Keratinocyte (primary cell): ENCODE data around the gene DLX1.

Source experiments
- EZH2 ChIP-seq: IDR thresholded peaks from one replicate; pipeline ENCODE4 v1.6.1; 2012; ENCODE audit warnings: inconsistent platforms, mild to moderate bottlenecking, low read length, moderate library complexity
- TF ChIP-seq, protein P1 (sequence below), 3 experiments: IDR thresholded peaks in 1 of 3; conservative IDR thresholded peaks in 1 of 3; optimal IDR thresholded peaks in 1 of 3; 2 replicates in 2 of 3; 3 replicates in 1 of 3; pipeline versions ENCODE3 to v1.5.1; 2011; ENCODE audit warnings: low read length in 3 of 3, mild to moderate bottlenecking in 3 of 3, moderate library complexity in 2 of 3, control low read depth in 1 of 3, inconsistent platforms in 1 of 3; ENCODE audit not compliant: insufficient read depth in 2 of 3; ENCODE audit errors: extremely low read depth in 1 of 3

DNA sequence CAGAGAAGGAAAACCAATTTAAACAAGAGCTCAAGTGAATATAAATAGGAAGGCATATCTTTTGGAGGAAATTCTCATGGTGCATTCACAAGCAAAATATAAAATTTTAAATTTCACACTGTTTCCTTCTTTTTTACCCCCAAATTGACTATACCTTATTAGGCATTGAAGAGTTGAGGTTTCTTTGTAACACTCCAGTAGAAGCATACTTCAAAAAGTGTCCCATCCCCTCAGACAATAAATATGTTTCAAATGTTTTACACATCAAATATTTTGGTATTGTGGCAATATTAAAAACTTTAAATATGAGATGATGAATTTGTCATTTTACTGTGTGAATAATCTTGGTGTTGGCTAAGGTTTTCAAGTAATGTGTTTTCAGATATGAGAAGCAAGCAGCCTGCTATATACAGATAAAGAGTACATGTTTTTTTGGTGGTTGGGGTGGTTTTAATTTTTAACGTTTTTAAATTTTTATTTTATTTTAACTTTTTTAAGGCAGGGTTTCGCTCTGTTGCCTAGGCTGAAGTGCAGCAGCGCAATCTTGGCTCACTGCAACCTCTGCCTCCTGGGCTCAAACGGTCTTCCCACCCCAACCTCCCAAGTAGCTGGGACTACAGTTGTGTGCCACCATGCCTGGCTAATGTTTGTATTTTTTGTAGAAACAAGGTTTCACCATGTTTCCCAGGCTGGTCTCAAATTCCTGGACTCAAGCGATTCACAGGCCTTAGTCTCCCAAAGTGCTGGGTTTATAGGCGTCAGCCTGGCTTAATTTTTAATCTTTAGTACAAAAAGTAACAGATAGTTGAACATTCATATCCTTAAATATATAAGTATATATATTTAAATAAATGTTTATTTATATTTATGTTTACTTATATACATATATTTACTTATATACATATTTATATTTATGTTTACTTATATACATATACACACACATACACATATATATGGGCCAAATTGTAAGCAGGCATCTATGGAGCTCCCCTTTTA, 36.5 kb upstream of the DLX1 start:
- TF ChIP-seq, protein P1, sequence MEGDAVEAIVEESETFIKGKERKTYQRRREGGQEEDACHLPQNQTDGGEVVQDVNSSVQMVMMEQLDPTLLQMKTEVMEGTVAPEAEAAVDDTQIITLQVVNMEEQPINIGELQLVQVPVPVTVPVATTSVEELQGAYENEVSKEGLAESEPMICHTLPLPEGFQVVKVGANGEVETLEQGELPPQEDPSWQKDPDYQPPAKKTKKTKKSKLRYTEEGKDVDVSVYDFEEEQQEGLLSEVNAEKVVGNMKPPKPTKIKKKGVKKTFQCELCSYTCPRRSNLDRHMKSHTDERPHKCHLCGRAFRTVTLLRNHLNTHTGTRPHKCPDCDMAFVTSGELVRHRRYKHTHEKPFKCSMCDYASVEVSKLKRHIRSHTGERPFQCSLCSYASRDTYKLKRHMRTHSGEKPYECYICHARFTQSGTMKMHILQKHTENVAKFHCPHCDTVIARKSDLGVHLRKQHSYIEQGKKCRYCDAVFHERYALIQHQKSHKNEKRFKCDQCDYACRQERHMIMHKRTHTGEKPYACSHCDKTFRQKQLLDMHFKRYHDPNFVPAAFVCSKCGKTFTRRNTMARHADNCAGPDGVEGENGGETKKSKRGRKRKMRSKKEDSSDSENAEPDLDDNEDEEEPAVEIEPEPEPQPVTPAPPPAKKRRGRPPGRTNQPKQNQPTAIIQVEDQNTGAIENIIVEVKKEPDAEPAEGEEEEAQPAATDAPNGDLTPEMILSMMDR (optimal IDR thresholded peaks at IDR 0.05 in 1 of 3, IDR thresholded peaks at IDR 0.05 in 1 of 3, conservative IDR thresholded peaks at IDR 0.05 in 1 of 3; ENCODE audit: extremely low read depth in 1 of 3, insufficient read depth in 2 of 3, low read length in 3 of 3): no peak
- no peak for TF ChIP-seq EZH2
